PC-3 (cell line): ENCODE measurements around the gene ATP2B3. TPM values are rescaled to one million over a fixed set of nuclear protein-coding genes. Genes with fewer than 3 reads are reported as not detected.

Experiments used
- ATAC-seq: fragments of 200-7000 bp; cut with Tn5 transposase; 2 replicates; pipeline ENCODE4 v1.9.1; 2020; ENCODE audit warnings: mild to moderate bottlenecking, moderate library complexity
- BruUV-seq: library from RNA; stranded (reverse); fragments of 400-500 nt; replicated peaks from 2 replicates; lab custom pipeline; 2021; lab: Mats Ljungman, UMichigan
- CTCF ChIA-PET: fragments of 300-600 bp; sonication (Branson Sonifier 250); formaldehyde crosslinking; loops from one replicate; lab custom pipeline; 2022; ENCODE audit warnings: antibody characterized with exemption; lab: Charles Lee
- POLR2A ChIA-PET: fragments of 300-600 bp; sonication (Branson Sonifier 250); formaldehyde crosslinking; loops from one replicate; lab custom pipeline; 2022; ENCODE audit warnings: antibody characterized with exemption; ENCODE audit not compliant: unreplicated experiment; lab: Charles Lee
- DNase-seq: peaks from one replicate; pipeline ENCODE4 v3.0.0-alpha.2; 2015
- H2AFZ ChIP-seq: fragments of 300-600 bp; sonication (generic); 2 replicates; pipeline ENCODE4 v1.6.0; 2016; ENCODE audit warnings: antibody characterized with exemption, low read length
- H3F3A ChIP-seq: fragments of 300-600 bp; sonication (generic); one replicate; pipeline ENCODE4 v1.6.0; 2017; ENCODE audit warnings: antibody characterized with exemption, low read length, control low read depth, mild to moderate bottlenecking; ENCODE audit not compliant: unreplicated experiment
- H3K27ac ChIP-seq: fragments of 300-600 bp; sonication (generic); 2 replicates; pipeline ENCODE4 v1.5.1; 2016; ENCODE audit warnings: mild to moderate bottlenecking, low read length
- H3K27me3 ChIP-seq: fragments of 300-600 bp; sonication (generic); 2 replicates; pipeline ENCODE4 v1.6.1; 2016; ENCODE audit warnings: low read length, mixed read lengths
- H3K36me3 ChIP-seq: fragments of 300-600 bp; sonication (generic); 2 replicates; pipeline ENCODE4 v1.6.1; 2016; ENCODE audit warnings: low read depth, mixed run types, low read length, mixed read lengths
- H3K4me1 ChIP-seq: fragments of 300-600 bp; sonication (generic); 2 replicates; pipeline ENCODE4 v1.5.1; 2016; ENCODE audit warnings: low read length; ENCODE audit not compliant: insufficient read depth
- H3K4me2 ChIP-seq: fragments of 300-600 bp; sonication (generic); 2 replicates; pipeline ENCODE4 v1.6.0; 2016; ENCODE audit warnings: low read length
- H3K4me3 ChIP-seq: fragments of 300-600 bp; sonication (generic); 2 replicates; pipeline ENCODE4 v1.5.1; 2016; ENCODE audit warnings: mild to moderate bottlenecking, low read length, mixed read lengths
- H3K79me2 ChIP-seq: fragments of 300-600 bp; sonication (generic); 2 replicates; pipeline ENCODE4 v1.6.1; 2017; ENCODE audit warnings: low read length, mixed read lengths
- H3K9ac ChIP-seq: fragments of 300-600 bp; sonication (generic); 2 replicates; pipeline ENCODE4 v1.6.0; 2016; ENCODE audit warnings: mild to moderate bottlenecking, low read length
- H3K9me2 ChIP-seq: fragments of 300-600 bp; sonication (generic); replicated peaks from 2 replicates; pipeline ENCODE4 v1.6.1; 2016; ENCODE audit warnings: mixed run types, low read length, mixed read lengths
- H3K9me3 ChIP-seq: fragments of 300-600 bp; sonication (generic); 2 replicates; pipeline ENCODE4 v1.6.1; 2016; ENCODE audit warnings: low read length, mixed read lengths
- H4K20me1 ChIP-seq: fragments of 300-600 bp; sonication (generic); 2 replicates; pipeline ENCODE4 v1.6.1; 2016; ENCODE audit warnings: low read length, mixed read lengths
- EZH2 ChIP-seq: fragments of 300-600 bp; sonication (generic); IDR thresholded peaks from one replicate; pipeline ENCODE4 v1.6.1; 2017; ENCODE audit warnings: antibody characterized with exemption, mild to moderate bottlenecking, low read length; ENCODE audit not compliant: unreplicated experiment
- EZH2phosphoT487 ChIP-seq: fragments of 300-600 bp; sonication (generic); IDR thresholded peaks from 2 replicates; pipeline ENCODE4 v1.6.1; 2018; ENCODE audit warnings: mild to moderate bottlenecking, antibody characterized with exemption, low read length, borderline replicate concordance
- intact Hi-C: fragments of 100-400 bp; cut with micrococcal nuclease; formaldehyde crosslinking; loops from 2 replicates; pipeline ENCODE4 v1.9.0; 2023
- total RNA-seq: library from RNA; depleted of rRNA; stranded (reverse); fragments of >200 nt; gene quantifications from 2 replicates; pipeline ENCODE4 v1.2.3, GENCODE V29; 2014
- TF ChIP-seq, protein P1 (sequence below): fragments of 300-600 bp; sonication (generic); conservative IDR thresholded peaks from 2 replicates; pipeline ENCODE4 v1.5.1; 2017; ENCODE audit warnings: antibody characterized with exemption, low read depth, mild to moderate bottlenecking, low read length

ATP2B3 gene
- total RNA-seq, 1 experiment from 2014 or later: not detected

DNA sequence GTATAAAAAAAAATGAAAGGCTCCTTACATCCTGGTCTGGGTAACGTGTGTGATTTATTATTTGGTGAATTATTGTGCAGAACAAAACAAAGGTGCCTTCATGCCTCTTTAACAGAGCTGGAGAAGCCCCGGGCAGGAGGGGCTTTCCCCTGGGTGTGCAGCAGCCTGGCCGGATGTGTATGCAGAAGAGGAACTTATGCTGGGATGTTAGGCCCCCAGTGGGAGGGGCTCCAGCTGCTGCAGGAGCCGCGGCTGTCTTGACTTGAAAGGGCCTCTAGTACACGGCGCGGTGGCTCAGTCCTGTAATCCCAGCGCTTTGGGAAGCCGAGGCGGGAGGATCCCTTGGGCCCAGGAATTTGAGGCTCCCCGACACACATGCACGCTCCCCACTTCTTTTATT lies 65.5 kb downstream of the ATP2B3 start:
- TF ChIP-seq EZH2phosphoT487: no peak
- TF ChIP-seq EZH2: no peak
- TF ChIP-seq, protein P1, sequence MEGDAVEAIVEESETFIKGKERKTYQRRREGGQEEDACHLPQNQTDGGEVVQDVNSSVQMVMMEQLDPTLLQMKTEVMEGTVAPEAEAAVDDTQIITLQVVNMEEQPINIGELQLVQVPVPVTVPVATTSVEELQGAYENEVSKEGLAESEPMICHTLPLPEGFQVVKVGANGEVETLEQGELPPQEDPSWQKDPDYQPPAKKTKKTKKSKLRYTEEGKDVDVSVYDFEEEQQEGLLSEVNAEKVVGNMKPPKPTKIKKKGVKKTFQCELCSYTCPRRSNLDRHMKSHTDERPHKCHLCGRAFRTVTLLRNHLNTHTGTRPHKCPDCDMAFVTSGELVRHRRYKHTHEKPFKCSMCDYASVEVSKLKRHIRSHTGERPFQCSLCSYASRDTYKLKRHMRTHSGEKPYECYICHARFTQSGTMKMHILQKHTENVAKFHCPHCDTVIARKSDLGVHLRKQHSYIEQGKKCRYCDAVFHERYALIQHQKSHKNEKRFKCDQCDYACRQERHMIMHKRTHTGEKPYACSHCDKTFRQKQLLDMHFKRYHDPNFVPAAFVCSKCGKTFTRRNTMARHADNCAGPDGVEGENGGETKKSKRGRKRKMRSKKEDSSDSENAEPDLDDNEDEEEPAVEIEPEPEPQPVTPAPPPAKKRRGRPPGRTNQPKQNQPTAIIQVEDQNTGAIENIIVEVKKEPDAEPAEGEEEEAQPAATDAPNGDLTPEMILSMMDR: no peak
- no TSS peak for BruUV-seq
- H3K9me3 ChIP-seq: no peaks in the 10 kb centered on the region
- no peak overlapping the region for H3K9ac ChIP-seq
- ChIA-PET CTCF (no interaction called here), POLR2A (no interaction called here)
- no peak overlapping the region for H2AFZ ChIP-seq
- H3K27me3 ChIP-seq: no peaks in the 10 kb centered on the region
- no peak overlapping the region for H3K4me2 ChIP-seq
- no peak overlapping the region for H3K27ac ChIP-seq
- no peak for ATAC-seq
- no peaks in the 10 kb centered on the region for H3K4me1 ChIP-seq
- peaks cover 2% of the 10 kb centered on the region; the same call in 1 of the 2 replicates for H3K36me3 ChIP-seq
- no peaks in the 10 kb centered on the region for H3F3A ChIP-seq
- DNase-seq: no peak
- no peak overlapping the region for H3K4me3 ChIP-seq
- no peaks in the 10 kb centered on the region for H3K79me2 ChIP-seq
- intact Hi-C loops: no loop called here
- H3K9me2 ChIP-seq: no peaks in the 10 kb centered on the region
- no peaks in the 10 kb centered on the region for H4K20me1 ChIP-seq

DNA sequence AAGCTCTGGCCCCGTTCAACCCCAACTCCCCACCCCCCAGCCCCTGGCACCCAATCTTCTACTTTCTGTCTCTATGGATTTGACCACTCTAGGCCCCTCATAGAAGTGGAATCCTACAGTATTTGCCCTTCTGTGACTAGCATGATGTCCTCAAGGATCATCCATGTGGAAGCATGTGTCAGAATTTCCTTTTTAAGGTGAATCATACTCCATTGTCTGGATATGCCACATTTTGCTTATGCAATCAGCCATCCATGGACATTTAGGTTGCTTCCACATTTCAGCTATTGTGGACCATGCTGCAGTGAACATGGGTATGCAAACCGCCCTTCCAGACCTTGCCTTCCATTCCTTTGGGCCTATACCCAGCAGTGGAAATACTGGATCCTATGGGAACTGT lies 66.0 kb downstream of the ATP2B3 start:
- no peaks in the 10 kb centered on the region for H3K9me2 ChIP-seq
- no peak for ATAC-seq
- H3F3A ChIP-seq: no peaks in the 10 kb centered on the region
- H3K9me3 ChIP-seq: no peaks in the 10 kb centered on the region
- H3K4me2 ChIP-seq: no peak overlapping the region
- no peaks in the 10 kb centered on the region for H3K27me3 ChIP-seq
- intact Hi-C loops: no loop called here
- no peak overlapping the region for H3K4me3 ChIP-seq
- no peaks in the 10 kb centered on the region for H3K79me2 ChIP-seq
- H2AFZ ChIP-seq: no peak overlapping the region
- no peak overlapping the region for H3K9ac ChIP-seq
- no TSS peak for BruUV-seq
- no peaks in the 10 kb centered on the region for H3K4me1 ChIP-seq
- H3K36me3 ChIP-seq: peaks cover 3% of the 10 kb centered on the region; the same call in 1 of the 2 replicates
- H4K20me1 ChIP-seq: no peaks in the 10 kb centered on the region
- no peak for TF ChIP-seq EZH2phosphoT487
- DNase-seq: no peak
- POLR2A ChIA-PET: no interaction called here
- CTCF ChIA-PET: no interaction called here
- H3K27ac ChIP-seq: no peak overlapping the region

DNA sequence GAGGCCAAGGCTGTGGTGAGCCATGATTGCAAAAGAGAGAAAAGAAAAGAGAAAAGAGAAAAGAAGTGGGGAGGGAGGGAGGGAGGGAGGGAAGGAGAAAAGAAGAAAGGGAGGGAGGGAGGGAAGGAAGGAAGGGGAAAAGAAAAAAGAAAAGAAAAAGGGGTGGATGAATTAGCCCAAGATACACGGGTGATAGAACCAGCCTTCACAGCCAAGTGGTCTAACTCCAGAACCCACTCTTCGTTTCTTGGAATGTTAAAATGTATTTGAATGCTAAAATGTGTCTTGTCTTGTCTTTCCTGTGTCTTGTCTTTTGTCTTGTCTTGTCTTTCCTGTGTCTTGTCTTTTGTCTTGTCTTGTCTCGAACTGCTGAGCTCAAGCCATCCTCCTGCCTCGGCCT lies 68.4 kb downstream of the ATP2B3 start:
- H3K36me3 ChIP-seq: peaks cover 3% of the 10 kb centered on the region; the same call in 1 of the 2 replicates
- no peak overlapping the region for H3K4me2 ChIP-seq
- H4K20me1 ChIP-seq: no peaks in the 10 kb centered on the region
- no peaks in the 10 kb centered on the region for H3K27me3 ChIP-seq
- no peaks in the 10 kb centered on the region for H3K4me1 ChIP-seq
- H3K9ac ChIP-seq: no peak overlapping the region
- no peaks in the 10 kb centered on the region for H3F3A ChIP-seq
- no TSS peak for BruUV-seq
- ChIA-PET CTCF (no interaction called here), POLR2A (no interaction called here)
- intact Hi-C loops: no loop called here
- ATAC-seq (no peak), DNase-seq (no peak)
- TF ChIP-seq EZH2phosphoT487: no peak
- TF ChIP-seq, protein P1: no peak
- TF ChIP-seq EZH2: no peak
- H3K9me2 ChIP-seq: no peaks in the 10 kb centered on the region
- no peak overlapping the region for H3K27ac ChIP-seq
- H2AFZ ChIP-seq: no peak overlapping the region
- H3K79me2 ChIP-seq: no peaks in the 10 kb centered on the region
- H3K9me3 ChIP-seq: no peaks in the 10 kb centered on the region
- H3K4me3 ChIP-seq: no peak overlapping the region
